Nephron progenitor cell (in vitro differentiated cells): ENCODE measurements around the gene BRINP1.
A peak's percentile ranks its signal among the peaks of the same experiment; 100 is the strongest.

Source experiments
- DNase-seq: peaks from one replicate; pipeline ENCODE4 v3.0.0; 2021
- H3K27ac Mint-ChIP-seq: 2 replicates; pipeline ENCODE4 v1.8.0; 2021; ENCODE audit warnings: mild to moderate bottlenecking, moderate library complexity, mixed read lengths
- H3K27me3 Mint-ChIP-seq: 2 replicates; pipeline ENCODE4 v1.8.0; 2021; ENCODE audit warnings: mild to moderate bottlenecking, low read depth, mixed read lengths; ENCODE audit not compliant: poor library complexity
- H3K36me3 Mint-ChIP-seq: 2 replicates; pipeline ENCODE4 v1.8.0; 2021; ENCODE audit warnings: low read depth, mixed read lengths
- H3K4me1 Mint-ChIP-seq: 2 replicates; pipeline ENCODE4 v1.8.0; 2021; ENCODE audit warnings: mixed read lengths
- H3K4me3 Mint-ChIP-seq: 2 replicates; pipeline ENCODE4 v1.8.0; 2021; ENCODE audit warnings: mild to moderate bottlenecking, moderate library complexity, mixed read lengths
- H3K9me3 Mint-ChIP-seq: 2 replicates; pipeline ENCODE4 v1.8.0; 2021; ENCODE audit warnings: mild to moderate bottlenecking, moderate library complexity, mixed read lengths
- CTCF ChIP-seq: fragments of 200-600 bp; sonication (generic); IDR thresholded peaks from 2 replicates; pipeline ENCODE4 v1.5.0; 2021; ENCODE audit warnings: antibody characterized with exemption

BRINP1 gene

GRCh38 chr9:119313846-119314245 is 55.4 kb downstream of the BRINP1 start:
- Mint-ChIP-seq H3K27ac (no peak overlapping the region), H3K36me3 (peaks cover 4% of the 10 kb centered on the region), H3K9me3 (no peaks in the 10 kb centered on the region), H3K27me3 (no peaks in the 10 kb centered on the region), H3K4me1 (peaks cover 17% of the 10 kb centered on the region), H3K4me3 (no peak overlapping the region)
- DNase-seq: no peak
- no peak for TF ChIP-seq CTCF

- H3K27ac Mint-ChIP-seq: no peak overlapping the region
- DNase-seq: no peak
- H3K4me3 Mint-ChIP-seq: no peak overlapping the region
- H3K36me3 Mint-ChIP-seq: peaks cover 4% of the 10 kb centered on the region
- TF ChIP-seq CTCF: no peak
- H3K9me3 Mint-ChIP-seq: no peaks in the 10 kb centered on the region
- peaks cover 15% of the 10 kb centered on the region for H3K4me1 Mint-ChIP-seq
- peaks cover 5% of the 10 kb centered on the region for H3K27me3 Mint-ChIP-seq
Observed at GRCh38 chr9:119310741-119311140, 58.5 kb downstream of the BRINP1 start.

GRCh38 chr9:119307471-119307870 is 61.8 kb downstream of the BRINP1 start:
- Mint-ChIP-seq H3K4me1 (peaks cover 43% of the 10 kb centered on the region), H3K4me3 (no peak overlapping the region), H3K27me3 (peaks cover 5% of the 10 kb centered on the region), H3K9me3 (no peaks in the 10 kb centered on the region), H3K27ac (no peak overlapping the region), H3K36me3 (no peaks in the 10 kb centered on the region)
- TF ChIP-seq CTCF: no peak
- DNase-seq: no peak

GRCh38 chr9:119304555-119304954 is 64.7 kb downstream of the BRINP1 start:
- Mint-ChIP-seq H3K9me3 (no peaks in the 10 kb centered on the region), H3K27ac (peak overlapping the region; percentile 74), H3K36me3 (peaks cover 5% of the 10 kb centered on the region), H3K4me1 (peaks cover 34% of the 10 kb centered on the region), H3K4me3 (peak overlapping the region; percentile 33), H3K27me3 (peaks cover 5% of the 10 kb centered on the region)
- DNase-seq: no peak
- TF ChIP-seq CTCF: no peak

GRCh38 chr9:119302988-119303698 is 66.1 kb downstream of the BRINP1 start:
- Mint-ChIP-seq H3K9me3 (no peaks in the 10 kb centered on the region), H3K36me3 (peaks cover 5% of the 10 kb centered on the region), H3K4me3 (no peak overlapping the region), H3K27ac (no peak overlapping the region), H3K27me3 (peaks cover 5% of the 10 kb centered on the region), H3K4me1 (peaks cover 32% of the 10 kb centered on the region)
- no peak for TF ChIP-seq CTCF
- no peak for DNase-seq
